UCSD-AML1 (cell line): ENCODE results near the gene GRAMD2B.
"Not testable (repeated sequence)": the region's sequence is repeated elsewhere in the genome, so short reads cannot be mapped to it uniquely, and the experiment has no call there.

ENCODE experiments used
- DNase-seq: peaks from one replicate; lab custom pipeline; 2025; ENCODE audit not compliant: unreplicated experiment; lab: John Stamatoyannopoulos, UW

The GRAMD2B gene

DNA sequence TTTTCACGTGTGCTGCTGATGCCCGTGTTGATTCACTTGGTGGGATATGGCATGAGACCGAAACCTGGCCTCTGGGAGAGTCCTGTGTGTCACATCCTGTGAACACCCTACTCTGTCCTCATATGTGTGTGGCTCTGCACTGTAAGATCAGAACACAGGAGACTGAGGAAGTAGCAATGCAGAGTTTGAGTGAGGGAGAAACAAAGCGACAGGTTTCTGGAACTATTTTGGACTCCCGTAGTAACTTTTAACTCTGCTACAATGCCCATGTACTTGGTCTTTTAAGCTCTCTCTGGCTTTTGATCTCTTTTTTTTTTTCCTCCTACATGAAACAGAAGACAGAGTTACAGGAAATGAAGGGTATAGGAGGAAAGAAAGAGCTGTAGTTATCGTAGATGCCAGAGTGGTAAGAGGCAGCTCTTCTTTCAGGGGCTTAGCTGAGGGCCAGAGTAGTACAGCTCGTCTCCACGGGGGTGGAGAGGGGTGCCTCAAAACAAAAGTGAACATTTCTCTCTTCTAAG, 26.6 kb downstream of the GRAMD2B start:
- no peak for DNase-seq

DNA sequence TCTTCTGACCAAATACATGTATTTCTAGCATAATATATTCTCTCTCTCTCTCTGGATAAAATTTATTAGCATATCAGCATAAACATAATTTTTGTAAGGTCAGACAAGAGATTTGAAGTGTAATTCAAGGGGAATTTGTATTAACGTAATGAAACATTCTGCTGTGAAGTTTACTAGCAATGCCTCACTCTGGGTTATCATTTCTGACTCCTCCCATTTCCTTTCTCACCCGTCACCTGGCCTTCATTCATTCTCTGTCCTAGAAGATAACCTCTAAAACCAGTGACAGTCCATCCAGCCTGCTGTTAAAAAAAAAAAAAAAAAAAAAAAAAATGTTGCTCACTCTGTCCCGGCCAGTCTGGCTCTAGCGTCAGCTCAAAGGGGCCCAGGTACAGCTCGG, 27.1 kb downstream of the GRAMD2B start:
- no peak for DNase-seq

DNA sequence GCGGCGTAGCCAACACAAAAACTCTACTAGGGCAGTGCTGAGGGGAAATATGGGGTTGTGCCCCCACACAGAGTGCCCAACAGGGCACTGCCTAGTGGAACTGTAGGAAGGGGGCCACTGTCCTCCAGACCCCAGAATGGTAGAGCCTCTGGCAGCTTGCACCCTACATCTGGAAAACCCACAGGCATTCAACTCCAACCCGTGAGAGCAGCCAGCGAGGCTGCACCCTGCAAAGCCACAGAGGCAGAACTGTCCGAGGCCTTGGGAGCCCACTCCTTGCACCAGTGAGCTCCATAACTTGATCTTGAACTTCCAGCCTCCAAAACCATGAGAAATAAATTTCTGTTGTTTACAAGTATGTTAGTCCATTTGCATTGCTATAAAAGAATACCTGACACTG, 27.7 kb downstream of the GRAMD2B start:
- no peak for DNase-seq

DNA sequence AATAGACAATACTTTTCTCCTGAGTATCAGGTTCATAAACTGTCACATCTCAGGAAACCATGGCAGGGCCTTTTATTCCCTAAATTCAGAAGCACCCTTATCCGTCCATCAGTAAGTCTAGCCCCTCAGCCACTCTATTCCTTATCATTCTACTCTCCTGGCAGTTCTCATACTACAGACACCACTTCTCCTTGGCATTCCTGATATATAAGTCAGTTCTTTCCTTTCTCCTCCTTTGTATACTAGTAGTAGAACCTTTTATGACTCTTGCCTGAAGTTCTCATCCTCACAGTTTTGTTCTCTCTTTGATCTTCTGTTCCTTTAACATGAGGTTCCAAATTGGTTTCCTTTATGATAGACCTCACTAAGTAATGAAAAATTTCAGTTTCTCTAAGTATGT, 29.3 kb downstream of the GRAMD2B start:
- no peak for DNase-seq

DNA sequence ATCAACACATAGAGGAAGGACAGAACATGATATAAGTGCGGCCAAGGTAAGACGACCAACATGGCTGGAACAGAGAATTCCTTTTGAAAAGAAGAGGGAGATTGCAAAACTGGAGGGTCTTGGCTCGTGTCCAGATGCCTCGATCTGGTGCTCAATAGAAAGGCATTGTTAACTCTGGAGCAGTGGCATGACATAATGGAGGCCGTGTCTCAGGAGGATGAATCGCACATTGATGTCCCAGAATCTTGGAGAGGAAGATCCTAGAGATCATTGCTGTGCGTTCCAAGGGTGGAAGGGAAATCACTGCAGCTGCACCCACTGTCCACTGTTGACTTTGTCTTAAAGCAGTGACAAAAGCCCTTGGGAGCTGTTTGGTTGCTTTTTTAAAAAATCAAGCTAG, 30.9 kb downstream of the GRAMD2B start:
- no peak for DNase-seq

DNA sequence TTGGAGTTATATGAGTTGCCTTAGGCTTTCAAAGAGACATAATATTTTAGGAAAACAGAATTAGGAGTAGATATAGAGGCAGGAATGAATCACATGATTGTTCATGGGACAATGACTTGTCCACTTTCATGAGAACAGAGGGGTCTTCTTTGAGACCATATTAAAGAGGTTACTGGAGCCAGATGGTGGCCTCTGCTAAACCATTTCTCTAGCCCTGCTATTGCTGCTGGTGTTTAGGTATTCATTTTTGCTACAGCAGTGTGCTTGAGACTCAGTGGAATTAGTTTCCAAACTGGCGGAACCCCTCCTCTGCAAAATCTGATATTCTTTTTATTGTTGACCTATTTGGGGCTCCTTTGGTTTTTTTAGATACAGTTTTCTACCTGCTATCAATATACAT, 31.3 kb downstream of the GRAMD2B start:
- DNase-seq = no peak

DNA sequence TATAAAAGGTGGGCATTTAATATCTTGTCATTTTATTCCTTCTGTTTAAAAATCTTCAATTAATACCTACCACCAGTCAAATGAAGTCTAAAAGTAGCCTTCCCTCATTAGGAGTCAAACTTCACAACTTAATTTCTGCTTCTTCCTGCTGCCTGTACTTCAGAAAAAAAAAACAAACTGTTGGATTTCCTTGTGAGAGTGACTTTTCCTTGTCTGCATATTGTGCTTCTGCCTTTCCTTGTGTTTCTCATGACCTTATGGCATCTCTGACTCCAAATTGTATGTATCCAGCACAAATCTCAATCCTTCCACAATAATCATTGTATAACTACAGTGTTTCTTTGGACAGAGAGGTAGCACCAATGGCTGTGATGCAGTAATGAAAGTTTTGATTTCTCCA, 32.1 kb downstream of the GRAMD2B start:
- no peak for DNase-seq

DNA sequence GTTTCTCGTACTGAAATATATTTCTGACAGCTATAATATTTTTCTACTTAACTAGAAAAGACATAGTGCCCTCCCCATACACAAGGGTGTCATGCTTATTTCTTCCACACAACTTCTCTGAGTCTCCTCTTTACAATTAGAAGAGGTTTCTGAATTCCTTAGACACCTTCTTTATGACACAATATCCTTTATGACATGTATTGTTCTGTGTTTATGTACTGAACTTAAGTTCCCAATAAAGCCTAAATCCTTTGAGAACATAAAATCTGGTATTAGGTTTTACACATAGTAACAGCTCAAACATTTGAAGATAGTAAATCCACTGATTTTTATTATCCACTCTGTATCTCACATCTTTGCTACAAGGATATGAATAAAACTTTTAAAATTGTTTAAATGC, 32.5 kb downstream of the GRAMD2B start:
- no peak for DNase-seq

DNA sequence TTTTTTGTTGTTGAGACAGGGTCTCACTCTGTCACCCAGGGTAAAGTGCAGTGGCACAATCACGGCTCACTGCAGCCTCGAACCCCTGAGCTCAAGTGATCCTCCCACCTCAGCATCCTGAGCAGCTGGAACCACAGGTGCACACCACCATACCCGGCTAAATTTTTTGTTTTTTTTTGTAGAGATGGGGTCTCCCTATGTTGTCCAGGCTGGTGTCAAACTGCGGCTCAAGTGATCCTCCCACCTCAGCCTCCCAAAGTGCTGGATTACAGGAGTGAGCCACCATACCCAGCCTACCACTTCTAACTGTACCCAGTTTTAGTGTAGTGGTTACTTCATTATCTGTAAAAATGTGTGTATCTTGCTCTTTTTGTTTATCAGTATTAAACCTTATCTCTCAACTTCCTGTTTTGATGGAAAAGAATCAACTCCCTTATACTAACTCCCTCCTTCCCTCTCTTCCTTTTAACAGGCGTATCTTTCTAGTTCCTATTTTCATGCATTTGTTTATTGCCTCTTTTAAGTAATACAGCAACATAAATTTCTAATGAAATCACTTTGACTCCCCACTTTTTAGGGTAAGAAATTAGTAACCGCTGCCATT, 33.1 kb downstream of the GRAMD2B start:
- no peak for DNase-seq

DNA sequence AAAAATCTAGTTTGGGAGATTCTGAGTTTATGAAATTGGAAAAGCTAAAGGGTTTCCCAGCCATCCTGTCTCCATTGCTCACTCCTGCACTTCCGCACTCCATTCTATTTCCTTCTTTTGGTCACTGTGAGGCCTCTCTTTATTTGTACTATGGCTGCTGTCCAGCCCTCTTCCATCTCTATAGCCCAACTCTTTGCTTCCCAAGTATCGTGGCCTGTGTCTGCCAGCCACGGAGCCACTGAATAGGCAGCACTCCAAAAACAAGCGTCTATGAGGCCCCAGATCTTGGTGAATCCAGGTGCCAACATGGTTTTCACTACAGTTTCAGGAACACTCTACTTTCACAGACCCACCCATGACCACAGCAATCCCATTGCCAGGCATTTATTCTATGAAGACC, 37.2 kb downstream of the GRAMD2B start:
- no peak for DNase-seq

DNA sequence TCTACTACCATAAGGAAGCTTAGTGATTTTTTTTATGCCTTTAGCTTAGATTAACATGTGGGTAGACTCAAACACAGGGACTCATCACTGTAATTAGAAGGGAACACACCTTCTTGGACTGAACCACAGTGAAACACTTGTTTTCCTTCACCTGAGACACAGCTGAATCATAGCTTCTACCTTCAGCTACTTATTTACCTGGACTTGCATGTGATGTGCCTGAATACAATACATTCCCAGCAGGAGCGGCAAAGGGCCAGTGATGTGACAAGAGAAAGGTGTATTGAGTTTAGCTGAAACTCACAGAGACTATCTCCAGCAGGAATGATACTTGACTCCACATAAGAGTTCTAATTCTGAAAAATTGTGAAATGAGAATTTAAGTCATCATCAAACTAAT, 37.8 kb downstream of the GRAMD2B start:
- DNase-seq = no peak

DNA sequence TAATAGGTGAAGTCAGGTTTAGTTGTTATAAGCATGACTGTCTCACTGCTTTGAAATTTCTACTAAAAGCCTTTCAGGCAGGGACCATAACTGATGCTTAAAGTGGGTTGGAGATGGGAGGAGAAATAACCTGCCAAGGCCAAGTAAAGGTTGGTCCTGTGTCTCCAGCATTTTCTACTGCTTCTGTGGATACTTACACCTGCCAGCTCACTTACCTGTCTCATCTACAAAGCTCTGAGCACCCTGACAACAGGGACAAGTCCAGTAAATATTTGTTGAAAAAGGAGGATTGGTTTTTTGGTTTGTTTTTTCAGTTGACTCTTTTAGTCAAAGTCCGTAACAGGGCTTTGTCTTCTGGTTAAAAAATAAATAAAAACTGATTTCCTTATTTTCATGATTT, 38.6 kb downstream of the GRAMD2B start:
- DNase-seq = no peak

DNA sequence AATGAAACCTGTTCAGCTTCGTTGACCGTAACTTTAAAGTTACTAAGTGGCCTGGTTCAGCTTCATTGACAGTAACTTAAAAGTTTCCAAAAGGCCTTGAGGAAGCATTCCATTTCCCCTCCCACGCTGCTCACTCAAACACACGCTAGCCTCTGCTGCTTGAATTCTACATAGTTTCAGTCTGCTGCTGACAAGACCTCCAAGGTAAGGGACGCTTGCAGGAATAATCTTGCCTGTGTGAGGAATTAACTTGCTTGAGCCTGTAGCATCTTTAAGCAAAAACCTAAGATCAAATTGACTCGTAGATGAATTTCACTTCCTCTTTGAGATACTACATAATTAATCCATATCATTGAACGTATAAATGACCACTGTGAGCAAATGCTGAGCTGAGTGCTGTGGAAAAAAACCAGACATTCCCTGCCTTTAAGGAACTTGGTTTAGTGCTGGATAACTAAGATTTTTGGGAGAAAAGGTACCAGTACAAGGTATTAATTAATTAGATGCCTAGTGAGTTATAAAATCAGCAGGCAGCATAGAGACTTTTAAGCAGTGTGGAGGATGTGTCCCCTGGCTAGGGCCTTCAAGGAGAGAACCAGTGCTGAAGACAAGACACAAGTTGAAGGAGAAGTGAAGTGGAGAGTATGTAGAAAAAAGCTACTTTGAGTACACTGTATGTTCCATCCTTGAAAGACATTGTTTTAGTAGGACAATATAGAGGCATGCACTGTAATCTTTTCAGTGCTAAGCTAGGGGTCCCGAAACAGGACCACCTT, 39.2 kb downstream of the GRAMD2B start:
- no peak for DNase-seq

DNA sequence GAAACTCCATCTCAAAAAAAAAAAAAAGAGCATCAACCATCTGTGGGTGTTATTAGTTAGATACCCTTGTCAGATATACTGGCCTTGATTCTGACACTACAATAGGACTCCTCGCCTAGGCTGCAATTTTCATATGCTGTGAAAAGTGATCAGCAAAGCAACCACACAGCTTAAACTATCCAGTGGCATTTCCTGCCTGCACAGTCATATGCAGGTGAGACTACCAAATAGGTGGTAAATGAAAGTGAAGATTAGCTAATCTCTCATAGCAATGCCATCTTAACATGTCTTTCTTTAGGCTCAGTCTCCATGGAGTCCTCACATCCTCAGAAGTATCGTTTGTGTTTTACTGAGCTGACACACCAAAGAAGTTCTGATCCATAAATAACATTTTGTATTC, 40.8 kb downstream of the GRAMD2B start:
- no peak for DNase-seq

DNA sequence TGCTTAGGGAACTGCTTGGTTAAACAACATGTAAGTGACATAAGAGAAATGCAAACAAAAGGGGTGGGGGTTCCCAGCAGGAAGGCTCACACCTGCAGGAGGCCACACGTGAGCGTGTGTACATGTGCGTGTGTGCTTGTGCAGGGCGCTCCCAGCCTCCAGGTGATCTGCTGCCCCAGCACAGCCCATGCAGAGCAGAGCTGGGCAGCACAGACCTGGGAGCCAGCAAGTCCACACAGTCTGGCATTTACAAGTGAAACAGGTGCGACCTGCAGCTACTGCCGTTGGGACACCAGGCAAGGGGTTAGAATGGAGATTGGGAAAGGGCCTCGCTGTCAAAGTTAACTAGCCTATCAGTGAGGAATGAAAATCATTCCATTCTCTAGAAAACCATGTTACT, 41.8 kb downstream of the GRAMD2B start:
- DNase-seq = no peak

DNA sequence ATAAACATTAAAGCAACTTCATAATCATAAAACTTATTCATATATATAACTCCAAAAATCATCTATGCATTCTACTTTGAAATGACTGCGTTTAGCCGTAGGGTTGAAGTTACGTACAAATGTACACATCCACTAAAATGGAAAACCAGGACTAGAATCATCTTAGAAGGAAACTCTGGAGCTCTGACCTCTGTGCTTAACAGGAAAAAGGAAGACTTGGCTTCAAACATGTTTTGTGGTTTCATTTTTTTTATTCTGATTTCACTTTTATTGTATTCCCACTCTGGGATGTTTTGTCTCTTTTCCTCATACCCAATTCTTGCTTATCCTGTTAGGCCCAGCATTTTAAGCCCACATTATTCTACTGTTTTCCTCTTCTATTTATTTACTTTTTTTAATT, 44.9 kb downstream of the GRAMD2B start:
- no peak for DNase-seq

DNA sequence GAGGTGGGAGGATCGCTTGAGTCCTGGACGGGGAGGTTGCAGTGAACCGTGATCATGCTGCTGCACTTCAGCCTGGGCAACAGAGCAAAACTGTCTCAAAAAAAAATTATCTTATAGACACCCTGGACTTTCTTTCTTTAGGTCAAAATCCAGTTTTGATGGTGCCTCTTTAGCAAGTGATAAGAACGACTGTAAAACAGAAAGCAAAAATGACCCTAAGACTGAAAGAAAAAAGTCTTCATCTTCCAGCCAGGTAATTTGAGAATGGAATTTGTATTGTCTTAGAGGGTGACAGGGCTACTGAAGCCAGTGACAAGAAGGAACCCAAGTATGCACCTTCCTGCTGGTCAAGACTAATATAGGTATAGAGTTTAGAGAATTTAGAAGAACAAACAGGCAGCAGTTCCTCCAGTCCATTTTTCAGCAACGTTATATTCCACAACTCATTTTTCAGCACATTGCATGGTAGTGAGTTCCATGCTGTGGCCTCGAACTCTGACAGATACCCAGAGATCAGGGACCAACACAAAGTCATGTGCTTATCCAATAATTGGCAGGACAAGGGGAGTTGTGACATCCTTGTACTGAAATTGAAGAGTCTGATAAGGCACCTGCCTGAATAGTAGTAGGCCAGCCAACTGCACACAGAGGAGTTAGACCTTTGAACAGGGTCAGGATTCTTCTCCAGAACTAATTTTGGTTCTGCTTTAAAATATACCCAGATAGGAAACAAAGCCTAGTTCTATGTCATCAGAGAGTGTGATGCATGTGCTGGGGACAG, 46.5 kb downstream of the GRAMD2B start:
- no peak for DNase-seq

DNA sequence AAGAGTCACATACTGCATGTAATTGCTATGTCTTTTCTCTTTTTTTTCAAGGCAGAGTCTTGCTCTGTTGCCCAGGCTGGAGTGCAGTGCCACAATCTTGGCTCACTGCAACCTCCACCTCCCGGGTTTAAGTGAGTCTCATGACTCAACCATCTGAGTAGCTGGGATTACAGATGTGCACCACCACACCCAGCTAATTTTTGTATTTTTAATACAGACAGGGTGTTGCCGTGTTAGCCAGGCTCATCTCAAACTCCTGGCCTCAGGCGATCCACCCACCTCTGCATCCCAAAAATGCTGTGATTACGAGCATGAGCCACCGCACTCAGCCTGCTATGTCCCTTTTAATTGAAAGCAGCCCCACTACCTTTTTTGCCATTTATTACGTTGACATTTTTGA, 47.3 kb downstream of the GRAMD2B start:
- not testable (repeated sequence) for DNase-seq

DNA sequence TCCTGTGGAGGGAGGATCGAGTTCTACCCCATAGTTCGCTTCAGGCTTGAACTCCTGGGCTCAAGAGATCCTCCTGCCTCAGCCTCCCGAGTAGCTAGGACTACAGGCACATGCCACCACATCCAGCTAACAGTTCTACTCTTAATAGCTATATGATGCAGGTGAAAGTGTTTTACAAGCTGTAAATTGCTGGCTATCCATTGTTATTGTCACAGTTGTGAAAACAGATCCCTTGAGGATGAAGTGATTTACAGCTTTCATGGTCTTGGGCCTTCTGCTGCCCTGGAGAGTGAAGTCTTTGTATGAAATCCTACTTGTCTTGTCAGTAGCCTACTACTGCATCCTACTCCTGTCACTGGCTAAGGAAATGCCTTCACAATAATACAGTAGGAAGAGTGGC, 48.0 kb downstream of the GRAMD2B start:
- DNase-seq = no peak

DNA sequence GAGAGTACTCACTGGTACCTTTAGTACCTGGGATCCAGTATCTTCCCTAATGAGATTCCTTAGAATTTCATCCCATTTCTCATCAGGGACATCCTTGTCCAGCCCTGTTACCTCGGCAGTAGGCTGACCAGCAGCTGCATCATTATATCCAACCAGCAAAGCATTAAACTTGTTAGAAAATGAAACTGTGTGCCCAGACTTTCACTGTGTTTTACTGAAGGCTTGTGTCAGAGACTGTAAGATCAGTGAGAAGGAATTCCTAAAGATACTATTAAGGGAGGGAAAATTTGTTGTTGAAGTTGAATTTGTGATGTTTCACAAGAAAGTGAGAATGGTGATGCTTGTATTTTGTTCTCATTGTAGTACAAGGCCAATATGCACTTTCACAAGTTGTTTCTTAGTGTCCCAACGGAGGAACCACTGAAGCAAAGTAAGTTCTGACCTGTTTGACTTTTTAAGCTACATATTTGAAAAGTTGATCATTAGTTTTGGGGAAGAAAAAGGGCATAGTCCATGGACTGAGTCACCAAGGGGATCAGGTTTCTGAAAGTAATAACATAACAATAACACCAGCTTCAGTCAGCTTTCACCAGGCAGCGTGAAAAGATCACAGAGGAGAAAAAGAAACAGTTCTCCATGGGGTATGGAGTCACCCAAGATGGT, 48.8 kb downstream of the GRAMD2B start:
- DNase-seq = no peak

DNA sequence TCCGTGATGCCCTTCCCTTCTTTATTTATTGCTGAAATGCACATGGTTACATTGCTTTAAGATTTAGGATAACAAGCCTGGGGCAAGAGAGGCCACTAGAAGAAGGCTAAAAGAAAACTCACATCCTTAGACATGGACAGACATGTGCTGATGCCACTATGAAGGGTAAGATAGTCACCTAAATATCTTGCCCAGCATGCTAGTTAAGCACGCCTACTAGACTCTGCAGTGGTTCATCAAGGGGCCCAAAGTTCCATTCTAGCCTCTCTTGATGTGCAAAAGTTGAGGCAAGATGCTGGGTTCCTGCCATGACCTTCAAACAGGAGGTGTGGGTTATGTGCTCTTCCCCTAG, 49.3 kb downstream of the GRAMD2B start:
- DNase-seq = no peak
